Loucy (cell line): ENCODE data around the gene PAEP.

Experiments used
- H2AFZ ChIP-seq: fragments of 200-600 bp; sonication (generic); 2 replicates; pipeline ENCODE4 v1.6.0; 2016; ENCODE audit warnings: antibody characterized with exemption, mild to moderate bottlenecking, low read length, moderate library complexity
- H3F3A ChIP-seq: fragments of 200-600 bp; 2 replicates; pipeline ENCODE4 v1.6.0; 2016; ENCODE audit warnings: antibody characterized with exemption, low read depth, mild to moderate bottlenecking
- H3K27me3 ChIP-seq: fragments of 200-600 bp; sonication (generic); 2 replicates; pipeline ENCODE4 v1.6.1; 2014; ENCODE audit warnings: low read length, mild to moderate bottlenecking; ENCODE audit not compliant: insufficient read depth, poor library complexity, severe bottlenecking
- H3K36me3 ChIP-seq: fragments of 200-600 bp; sonication (generic); 2 replicates; pipeline ENCODE4 v1.6.1; 2016; ENCODE audit warnings: low read length; ENCODE audit not compliant: insufficient read depth
- H3K4me1 ChIP-seq: fragments of 200-600 bp; sonication (generic); 2 replicates; pipeline ENCODE4 v1.5.1; 2014; ENCODE audit warnings: low read length, mild to moderate bottlenecking; ENCODE audit not compliant: insufficient read depth, poor library complexity, severe bottlenecking
- H3K4me2 ChIP-seq: fragments of 200-600 bp; sonication (generic); 2 replicates; pipeline ENCODE4 v1.6.0; 2014; ENCODE audit warnings: antibody characterized with exemption, low read length, low read depth, mild to moderate bottlenecking; ENCODE audit not compliant: poor library complexity, severe bottlenecking
- H3K4me3 ChIP-seq: fragments of 200-600 bp; sonication (generic); 2 replicates; pipeline ENCODE4 v1.5.1; 2014; ENCODE audit warnings: low read length, mild to moderate bottlenecking, mixed read lengths; ENCODE audit not compliant: poor library complexity, severe bottlenecking
- H3K79me2 ChIP-seq: fragments of 200-600 bp; sonication (generic); 2 replicates; pipeline ENCODE4 v1.6.1; 2014; ENCODE audit warnings: low read length; ENCODE audit not compliant: insufficient read depth
- H3K9ac ChIP-seq: fragments of 200-600 bp; sonication (generic); 2 replicates; pipeline ENCODE4 v1.6.0; 2014; ENCODE audit warnings: mild to moderate bottlenecking, low read depth, low read length, moderate library complexity; ENCODE audit not compliant: poor library complexity, severe bottlenecking
- H3K9me2 ChIP-seq: fragments of 200-600 bp; sonication (generic); replicated peaks from 2 replicates; pipeline ENCODE4 v1.6.1; 2016; ENCODE audit warnings: low read depth, low read length, mixed read lengths
- H3K9me3 ChIP-seq: fragments of 200-600 bp; sonication (generic); 2 replicates; pipeline ENCODE4 v1.6.1; 2014; ENCODE audit warnings: mild to moderate bottlenecking, antibody characterized with exemption, low read length, low read depth; ENCODE audit not compliant: insufficient read depth
- H4K20me1 ChIP-seq: fragments of 200-600 bp; sonication (generic); 2 replicates; pipeline ENCODE4 v1.6.0; 2014; ENCODE audit warnings: antibody characterized with exemption, low read length, mild to moderate bottlenecking; ENCODE audit not compliant: insufficient read depth, poor library complexity, severe bottlenecking
- CTCF ChIP-seq: fragments of 200-600 bp; sonication (generic); conservative IDR thresholded peaks from 2 replicates; pipeline ENCODE4 v1.5.1; 2014; ENCODE audit warnings: mild to moderate bottlenecking, antibody characterized with exemption, low read length
- EZH2phosphoT487 ChIP-seq: fragments of 200-600 bp; IDR thresholded peaks from 2 replicates; pipeline ENCODE4 v1.6.1; 2018; ENCODE audit warnings: antibody characterized with exemption, mild to moderate bottlenecking, moderate library complexity, borderline replicate concordance

The PAEP gene

GRCh38 chr9:135572233-135572632, 10.7 kb downstream of the PAEP start:
- no peak overlapping the region for H3K4me3 ChIP-seq
- no peaks in the 10 kb centered on the region for H3K9me2 ChIP-seq
- H3K4me2 ChIP-seq: no peak overlapping the region
- H3K9me3 ChIP-seq: no peaks in the 10 kb centered on the region; the same call in 1 of the 2 replicates
- H3K9ac ChIP-seq: no peak overlapping the region
- no peaks in the 10 kb centered on the region for H3K36me3 ChIP-seq
- H2AFZ ChIP-seq: no peak overlapping the region
- TF ChIP-seq CTCF (no peak), EZH2phosphoT487 (no peak)
- H3F3A ChIP-seq: no peaks in the 10 kb centered on the region
- no peaks in the 10 kb centered on the region for H3K27me3 ChIP-seq
- no peaks in the 10 kb centered on the region for H3K4me1 ChIP-seq
- no peaks in the 10 kb centered on the region for H4K20me1 ChIP-seq
- H3K79me2 ChIP-seq: no peaks in the 10 kb centered on the region

GRCh38 chr9:135573124-135573523, 11.6 kb downstream of the PAEP start:
- Histone ChIP-seq H3K4me1 (no peaks in the 10 kb centered on the region), H3F3A (no peaks in the 10 kb centered on the region), H3K79me2 (no peaks in the 10 kb centered on the region), H3K27me3 (no peaks in the 10 kb centered on the region), H3K9ac (no peak overlapping the region), H2AFZ (no peak overlapping the region), H3K4me2 (no peak overlapping the region), H3K9me3 (no peaks in the 10 kb centered on the region; the same call in 1 of the 2 replicates), H4K20me1 (no peaks in the 10 kb centered on the region), H3K4me3 (no peak overlapping the region), H3K9me2 (no peaks in the 10 kb centered on the region), H3K36me3 (no peaks in the 10 kb centered on the region)
- TF ChIP-seq EZH2phosphoT487: no peak
- no peak for TF ChIP-seq CTCF

- no peak overlapping the region for H3K9ac ChIP-seq
Observed at GRCh38 chr9:135574331-135574730, 12.8 kb downstream of the PAEP start.

More at GRCh38 chr9:135574331-135574730, 12.8 kb downstream of the PAEP start:
- no peaks in the 10 kb centered on the region; the same call in 1 of the 2 replicates for H3K9me3 ChIP-seq
- no peaks in the 10 kb centered on the region for H4K20me1 ChIP-seq
- H3F3A ChIP-seq: no peaks in the 10 kb centered on the region
- H2AFZ ChIP-seq: no peak overlapping the region
- H3K9me2 ChIP-seq: no peaks in the 10 kb centered on the region
- H3K4me3 ChIP-seq: no peak overlapping the region
- H3K79me2 ChIP-seq: no peaks in the 10 kb centered on the region
- no peak overlapping the region for H3K4me2 ChIP-seq
- H3K36me3 ChIP-seq: no peaks in the 10 kb centered on the region
- TF ChIP-seq EZH2phosphoT487 (no peak), CTCF (no peak)
- no peaks in the 10 kb centered on the region for H3K4me1 ChIP-seq
- H3K27me3 ChIP-seq: no peaks in the 10 kb centered on the region
